Breast epithelium (tissue), 4 donors: ENCODE measurements around the gene KCNH5. TPM values are rescaled to one million over a fixed set of nuclear protein-coding genes. Genes with fewer than 3 reads are reported as not detected.

Experiments used
- DNase-seq, 2 donors: peaks; one replicate each; pipeline ENCODE4 v3.0.0-alpha.2; 2019; ENCODE audit warnings: low spot score in 2 of 2
- H3K27ac ChIP-seq, 2 donors: fragments of 200-600 bp; sonication (generic) in 1 of 2; one replicate each; pipeline ENCODE4 v1.5.1; 2016 to 2019; ENCODE audit warnings: mild to moderate bottlenecking in 1 of 2
- H3K27me3 ChIP-seq, 2 donors: fragments of 200-600 bp; sonication (generic) in 1 of 2; one replicate each; pipeline versions ENCODE4 v1.5.1 to v1.6.0; 2017 to 2019; ENCODE audit warnings: control low read depth in 1 of 2, mild to moderate bottlenecking in 1 of 2
- H3K36me3 ChIP-seq: fragments of 200-600 bp; one replicate; pipeline ENCODE4 v1.5.1; 2019
- H3K4me1 ChIP-seq, 2 donors: fragments of 200-600 bp; sonication (generic); one replicate each; pipeline ENCODE4 v1.5.1; 2016 to 2019; ENCODE audit warnings: control low read depth in 1 of 2
- H3K4me3 ChIP-seq, 3 donors: fragments of 200-600 bp; sonication (generic); 1 replicate in 2 of 3; 2 replicates in 1 of 3; pipeline ENCODE4 v1.5.1; 2016 to 2019; ENCODE audit warnings: mild to moderate bottlenecking in 3 of 3, moderate library complexity in 2 of 3
- H3K9me3 ChIP-seq, 2 donors: fragments of 200-600 bp; sonication (generic) in 1 of 2; one replicate each; pipeline ENCODE4 v1.5.1; 2016 to 2019; ENCODE audit warnings: control low read depth in 1 of 2
- POLR2A ChIP-seq: fragments of 450-650 bp; IDR thresholded peaks from one replicate; pipeline ENCODE4 v1.6.1; 2016; ENCODE audit warnings: antibody characterized with exemption, mild to moderate bottlenecking, moderate library complexity
- POLR2AphosphoS5 ChIP-seq, 3 donors: sonication (generic); formaldehyde crosslinking; IDR thresholded peaks; one replicate each; pipeline ENCODE4 v1.6.1; 2017; ENCODE audit warnings: antibody characterized with exemption in 3 of 3
- intact Hi-C: fragments of 100-400 bp; cut with DNase I; formaldehyde crosslinking; loops from one replicate; pipeline ENCODE4 v1.15.1; 2023; ENCODE audit warnings: low total_unique reads
- total RNA-seq, 3 donors: library from RNA; depleted of rRNA; stranded (reverse); fragments of >200 nt; gene quantifications; one replicate each; pipeline ENCODE4 v1.1.0, GENCODE V29; 2016
- TF ChIP-seq, protein P1 (sequence below), 3 donors: fragments of 450-650 bp; IDR thresholded peaks; one replicate each; pipeline ENCODE4 v1.5.1; 2016 to 2017; ENCODE audit warnings: antibody characterized with exemption in 3 of 3, mild to moderate bottlenecking in 3 of 3, moderate library complexity in 3 of 3

KCNH5 gene
- total RNA-seq, 3 donors from 2014 or later = 0.33 to 0.88 TPM; not detected in 1

DNA sequence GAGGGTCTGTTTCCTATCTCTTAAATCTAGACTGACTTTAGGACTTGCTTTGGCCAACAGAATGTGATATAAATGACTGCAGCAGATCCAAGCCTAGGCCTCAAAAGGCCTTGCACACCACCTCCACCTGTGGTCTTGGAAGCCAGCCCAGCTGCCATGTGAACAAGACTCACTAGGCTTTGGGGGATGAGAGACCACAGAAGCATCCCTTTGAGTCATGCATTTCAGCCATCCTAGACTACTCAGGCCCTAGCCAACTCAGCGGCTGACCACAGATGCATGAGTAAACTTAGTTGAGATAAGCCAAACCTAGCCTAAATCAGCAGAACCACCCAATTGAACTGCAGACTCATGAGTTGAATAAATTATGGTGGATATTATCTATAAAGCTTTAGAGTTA lies 87.7 kb downstream of the KCNH5 start:
- intact Hi-C loops = no loop called here
- TF ChIP-seq POLR2AphosphoS5 (IDR thresholded peaks at IDR 0.05) = no peak
- TF ChIP-seq, protein P1, sequence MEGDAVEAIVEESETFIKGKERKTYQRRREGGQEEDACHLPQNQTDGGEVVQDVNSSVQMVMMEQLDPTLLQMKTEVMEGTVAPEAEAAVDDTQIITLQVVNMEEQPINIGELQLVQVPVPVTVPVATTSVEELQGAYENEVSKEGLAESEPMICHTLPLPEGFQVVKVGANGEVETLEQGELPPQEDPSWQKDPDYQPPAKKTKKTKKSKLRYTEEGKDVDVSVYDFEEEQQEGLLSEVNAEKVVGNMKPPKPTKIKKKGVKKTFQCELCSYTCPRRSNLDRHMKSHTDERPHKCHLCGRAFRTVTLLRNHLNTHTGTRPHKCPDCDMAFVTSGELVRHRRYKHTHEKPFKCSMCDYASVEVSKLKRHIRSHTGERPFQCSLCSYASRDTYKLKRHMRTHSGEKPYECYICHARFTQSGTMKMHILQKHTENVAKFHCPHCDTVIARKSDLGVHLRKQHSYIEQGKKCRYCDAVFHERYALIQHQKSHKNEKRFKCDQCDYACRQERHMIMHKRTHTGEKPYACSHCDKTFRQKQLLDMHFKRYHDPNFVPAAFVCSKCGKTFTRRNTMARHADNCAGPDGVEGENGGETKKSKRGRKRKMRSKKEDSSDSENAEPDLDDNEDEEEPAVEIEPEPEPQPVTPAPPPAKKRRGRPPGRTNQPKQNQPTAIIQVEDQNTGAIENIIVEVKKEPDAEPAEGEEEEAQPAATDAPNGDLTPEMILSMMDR (IDR thresholded peaks at IDR 0.05) = no peak
- TF ChIP-seq POLR2A = no peak
- Histone ChIP-seq H3K27me3 (no peaks in the 10 kb centered on the region), H3K4me3 (no peak overlapping the region), H3K4me1 (no peaks in the 10 kb centered on the region), H3K27ac (no peak overlapping the region), H3K36me3 (no peaks in the 10 kb centered on the region), H3K9me3 (no peaks in the 10 kb centered on the region)
- DNase-seq = no peak

DNA sequence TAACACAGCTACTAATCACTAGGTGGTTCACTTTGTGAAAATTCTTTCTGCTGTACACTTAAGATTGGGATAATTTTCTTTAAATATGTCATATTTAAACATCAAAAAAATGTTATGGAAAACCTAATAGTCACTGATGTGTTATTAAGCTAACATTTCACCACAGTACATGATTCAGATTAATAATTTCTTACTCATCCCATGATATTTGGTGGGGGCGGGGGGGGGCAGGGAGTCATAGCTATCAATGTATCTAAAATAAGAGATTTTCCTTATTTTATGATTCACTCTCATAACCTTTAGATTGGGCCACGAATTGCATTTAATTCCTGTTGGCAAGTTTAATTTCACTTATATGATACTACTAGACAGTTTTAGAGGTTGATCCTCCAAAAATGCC lies 88.8 kb downstream of the KCNH5 start:
- intact Hi-C loops = no loop called here
- no peaks in the 10 kb centered on the region for H3K36me3 ChIP-seq
- H3K27me3 ChIP-seq = no peaks in the 10 kb centered on the region

DNA sequence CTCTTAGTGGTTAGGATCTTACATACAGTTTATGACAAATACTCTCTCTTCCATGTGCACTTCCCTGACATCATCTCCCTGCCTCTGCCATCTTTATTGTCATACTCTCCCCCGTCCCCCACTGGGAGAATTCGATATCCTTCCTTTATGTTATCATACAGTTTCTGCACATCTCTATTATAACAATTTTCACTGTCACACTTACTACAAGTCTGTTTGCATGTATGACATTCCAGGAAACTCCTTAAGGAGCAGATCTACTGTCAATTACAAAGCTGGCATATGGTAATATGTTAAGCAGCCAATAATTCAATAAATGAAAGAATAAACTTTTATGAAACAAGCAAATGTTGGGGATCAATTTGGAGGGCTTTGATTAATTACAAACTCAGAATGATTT lies 91.1 kb downstream of the KCNH5 start:
- intact Hi-C loops = no loop called here

More for the DNA sequence above, 88.8 kb downstream of the KCNH5 start:
- Histone ChIP-seq H3K4me3 (no peak overlapping the region), H3K9me3 (no peaks in the 10 kb centered on the region), H3K27ac (no peak overlapping the region), H3K4me1 (no peaks in the 10 kb centered on the region)
- DNase-seq = no peak
- TF ChIP-seq POLR2A (no peak), POLR2AphosphoS5 (IDR thresholded peaks at IDR 0.05) (no peak)
- TF ChIP-seq, protein P1 (IDR thresholded peaks at IDR 0.05) = no peak

DNA sequence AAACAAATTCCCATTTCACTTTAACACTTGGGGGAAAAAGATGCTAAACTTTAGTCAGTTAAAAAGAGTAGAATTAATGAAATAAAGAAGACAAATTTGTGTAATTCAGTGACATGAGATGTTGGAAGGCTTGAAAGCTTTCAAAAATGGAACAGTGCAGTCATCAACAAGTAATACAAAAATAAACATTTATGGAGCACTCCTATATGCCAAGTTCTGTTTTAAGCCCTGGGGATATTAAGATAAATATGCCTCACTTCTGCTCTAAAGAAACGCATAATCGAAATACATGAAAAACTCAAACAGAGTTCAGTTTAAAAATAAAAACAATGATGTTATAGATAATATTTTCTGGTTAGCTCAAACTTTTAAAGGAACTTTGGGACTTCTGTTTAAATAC lies 93.0 kb downstream of the KCNH5 start:
- Histone ChIP-seq H3K4me1 (no peaks in the 10 kb centered on the region), H3K27me3 (no peaks in the 10 kb centered on the region), H3K4me3 (no peak overlapping the region), H3K9me3 (no peaks in the 10 kb centered on the region), H3K36me3 (no peaks in the 10 kb centered on the region), H3K27ac (no peak overlapping the region)
- DNase-seq = no peak
- intact Hi-C loops = no loop called here
- TF ChIP-seq, protein P1 (IDR thresholded peaks at IDR 0.05) = no peak
- TF ChIP-seq POLR2AphosphoS5 (IDR thresholded peaks at IDR 0.05) = no peak
- TF ChIP-seq POLR2A = no peak

More for the DNA sequence above, 91.1 kb downstream of the KCNH5 start:
- no peak overlapping the region for H3K4me3 ChIP-seq
- H3K36me3 ChIP-seq = no peaks in the 10 kb centered on the region
- no peak for DNase-seq
- no peak for TF ChIP-seq POLR2AphosphoS5 (IDR thresholded peaks at IDR 0.05)
- TF ChIP-seq, protein P1 (IDR thresholded peaks at IDR 0.05) = no peak
- TF ChIP-seq POLR2A = no peak
- no peaks in the 10 kb centered on the region for H3K27me3 ChIP-seq
- no peak overlapping the region for H3K27ac ChIP-seq
- no peaks in the 10 kb centered on the region for H3K9me3 ChIP-seq
- H3K4me1 ChIP-seq = no peaks in the 10 kb centered on the region

DNA sequence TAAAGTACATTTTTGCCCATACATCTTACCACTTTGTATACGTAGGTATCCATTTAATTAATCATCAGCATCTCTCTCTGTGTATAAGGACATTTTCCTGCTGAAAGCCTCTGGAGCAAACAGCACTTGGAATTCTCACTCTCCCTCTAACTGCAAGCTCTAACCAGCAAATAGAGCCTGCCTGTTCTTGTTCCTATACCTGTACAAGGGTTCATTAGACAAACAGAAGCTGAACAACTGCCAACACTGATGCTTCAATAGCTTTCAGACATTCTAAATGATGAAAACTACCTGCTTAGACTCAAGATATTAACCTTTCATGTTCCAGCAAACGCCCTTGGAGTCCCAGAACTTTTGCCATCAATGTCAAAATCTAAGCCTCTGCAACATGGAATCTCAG lies 98.0 kb downstream of the KCNH5 start:
- intact Hi-C loops = no loop called here

More for the DNA sequence above, 98.0 kb downstream of the KCNH5 start:
- no peak for DNase-seq
- Histone ChIP-seq H3K36me3 (no peaks in the 10 kb centered on the region), H3K4me1 (no peaks in the 10 kb centered on the region), H3K27me3 (no peaks in the 10 kb centered on the region), H3K9me3 (no peaks in the 10 kb centered on the region), H3K4me3 (no peak overlapping the region), H3K27ac (no peak overlapping the region)
- TF ChIP-seq POLR2AphosphoS5 (IDR thresholded peaks at IDR 0.05) (no peak), POLR2A (no peak)
- TF ChIP-seq, protein P1 (IDR thresholded peaks at IDR 0.05) = no peak
